Measurements from ENCODE around the gene AS3MT.
"Not testable (repeated sequence)": the region's sequence is repeated elsewhere in the genome, so short reads cannot be mapped to it uniquely, and the experiment has no call there.

AS3MT gene

GRCh38 chr10:102845352-102845902 is 23.8 kb upstream of the AS3MT start:
- H3K27ac ChIP-seq: no peak overlapping the region
- TF ChIP-seq, protein P1, sequence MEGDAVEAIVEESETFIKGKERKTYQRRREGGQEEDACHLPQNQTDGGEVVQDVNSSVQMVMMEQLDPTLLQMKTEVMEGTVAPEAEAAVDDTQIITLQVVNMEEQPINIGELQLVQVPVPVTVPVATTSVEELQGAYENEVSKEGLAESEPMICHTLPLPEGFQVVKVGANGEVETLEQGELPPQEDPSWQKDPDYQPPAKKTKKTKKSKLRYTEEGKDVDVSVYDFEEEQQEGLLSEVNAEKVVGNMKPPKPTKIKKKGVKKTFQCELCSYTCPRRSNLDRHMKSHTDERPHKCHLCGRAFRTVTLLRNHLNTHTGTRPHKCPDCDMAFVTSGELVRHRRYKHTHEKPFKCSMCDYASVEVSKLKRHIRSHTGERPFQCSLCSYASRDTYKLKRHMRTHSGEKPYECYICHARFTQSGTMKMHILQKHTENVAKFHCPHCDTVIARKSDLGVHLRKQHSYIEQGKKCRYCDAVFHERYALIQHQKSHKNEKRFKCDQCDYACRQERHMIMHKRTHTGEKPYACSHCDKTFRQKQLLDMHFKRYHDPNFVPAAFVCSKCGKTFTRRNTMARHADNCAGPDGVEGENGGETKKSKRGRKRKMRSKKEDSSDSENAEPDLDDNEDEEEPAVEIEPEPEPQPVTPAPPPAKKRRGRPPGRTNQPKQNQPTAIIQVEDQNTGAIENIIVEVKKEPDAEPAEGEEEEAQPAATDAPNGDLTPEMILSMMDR (conservative IDR thresholded peaks at IDR 0.05): no peak
- no peak for TF ChIP-seq ZFX (IDR thresholded peaks at IDR 0.05)

- TF ChIP-seq ZFX (IDR thresholded peaks at IDR 0.05): no peak
- TF ChIP-seq, protein P1 (conservative IDR thresholded peaks at IDR 0.05): no peak
Measured at GRCh38 chr10:102850025-102850518, 19.2 kb upstream of the AS3MT start.

DNA sequence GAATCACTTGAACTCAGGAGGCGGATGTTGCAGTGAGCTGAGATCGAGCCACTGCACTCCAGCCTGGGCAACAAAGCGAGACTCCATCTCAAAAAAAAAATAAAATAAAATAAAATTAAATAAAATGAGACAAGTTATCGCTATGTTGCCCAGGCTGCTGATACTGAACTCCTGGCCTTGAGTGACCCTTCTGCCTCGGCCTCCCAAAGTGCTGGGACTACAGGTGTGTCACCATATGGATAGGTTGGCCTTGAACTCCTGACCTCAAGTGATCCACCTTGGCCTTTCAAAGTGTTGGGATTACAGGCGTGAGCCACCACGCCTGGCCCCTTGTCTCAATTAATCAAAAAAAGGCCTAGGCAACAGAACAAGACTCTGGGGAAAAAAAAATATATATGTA is 16.0 kb upstream of the AS3MT start:
- not testable (repeated sequence) for H3K27ac ChIP-seq

More at GRCh38 chr10:102850025-102850518, 19.2 kb upstream of the AS3MT start:
- no peak overlapping the region for H3K27ac ChIP-seq

DNA sequence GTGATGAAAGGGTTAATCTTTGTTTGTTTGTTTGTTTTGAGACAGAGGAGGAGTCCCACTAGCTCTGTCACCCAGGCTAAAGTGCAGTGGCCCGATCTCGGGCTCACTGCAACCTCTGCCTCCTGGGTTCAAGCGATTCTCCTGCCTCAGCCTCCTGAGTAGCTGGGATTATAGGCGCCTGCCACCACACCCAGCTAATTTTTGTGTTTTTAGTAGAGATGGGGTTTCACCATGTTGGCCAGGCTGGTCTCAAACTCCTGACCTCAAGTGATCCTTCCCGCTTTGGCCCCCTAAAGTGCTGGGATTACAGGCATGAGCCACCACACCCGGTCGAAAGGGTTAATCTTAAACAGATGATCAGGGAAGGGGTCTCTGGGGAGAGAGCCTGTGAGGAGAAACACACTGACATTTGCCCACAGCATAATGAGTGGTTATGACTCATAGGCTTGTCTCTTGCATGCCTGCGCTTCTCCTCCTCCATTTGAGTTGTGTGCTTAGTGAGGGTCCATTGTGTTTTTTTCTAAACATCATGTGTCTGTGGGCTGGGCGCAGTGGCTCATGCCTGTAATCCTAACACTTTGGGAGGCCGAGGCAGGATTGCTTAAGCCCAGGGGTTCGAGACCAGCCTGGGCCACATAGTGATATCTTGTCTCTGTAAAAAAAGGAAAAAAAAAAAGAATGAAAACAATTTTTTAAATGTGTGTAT is 13.4 kb upstream of the AS3MT start:
- H3K27ac ChIP-seq: not testable (repeated sequence)

DNA sequence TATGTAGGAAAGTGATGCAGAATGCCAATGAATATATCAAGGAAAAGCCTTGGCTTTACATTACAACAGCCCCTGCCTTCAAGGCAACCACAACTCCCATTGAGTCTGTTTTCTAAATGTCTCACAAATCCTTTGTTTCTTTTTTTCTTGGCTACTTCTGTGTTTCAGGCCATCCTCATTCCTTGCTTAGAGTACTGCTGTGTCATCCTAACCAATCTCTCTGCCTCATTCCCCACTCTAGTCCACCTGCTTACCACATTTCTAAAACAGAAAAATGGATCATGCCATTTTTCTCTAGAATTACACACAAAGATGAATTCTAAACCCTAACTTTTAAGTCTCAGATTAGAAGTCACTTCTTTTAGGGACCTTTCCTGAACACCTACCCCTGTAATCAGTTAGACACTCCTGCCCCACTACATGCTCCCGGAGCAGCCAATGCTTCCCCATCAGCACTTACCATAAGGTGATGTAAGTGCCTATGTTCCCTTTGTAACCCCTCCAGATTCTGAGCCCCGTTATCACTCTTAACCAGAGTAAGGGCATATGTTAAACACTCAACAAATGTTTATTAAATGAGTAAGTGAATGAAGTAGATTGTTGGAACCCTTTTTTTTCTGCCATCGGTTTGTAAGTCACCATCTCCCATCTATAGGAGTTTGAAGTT is 12.4 kb upstream of the AS3MT start:
- TF ChIP-seq ZFX (IDR thresholded peaks at IDR 0.05): no peak
- TF ChIP-seq, protein P1 (conservative IDR thresholded peaks at IDR 0.05): no peak
- H3K27ac ChIP-seq: no peak overlapping the region

- TF ChIP-seq ZFX (IDR thresholded peaks at IDR 0.05): no peak
- TF ChIP-seq, protein P1 (conservative IDR thresholded peaks at IDR 0.05): no peak
- no peak overlapping the region for H3K27ac ChIP-seq
Measured at GRCh38 chr10:102859911-102860310, 9.4 kb upstream of the AS3MT start.

DNA sequence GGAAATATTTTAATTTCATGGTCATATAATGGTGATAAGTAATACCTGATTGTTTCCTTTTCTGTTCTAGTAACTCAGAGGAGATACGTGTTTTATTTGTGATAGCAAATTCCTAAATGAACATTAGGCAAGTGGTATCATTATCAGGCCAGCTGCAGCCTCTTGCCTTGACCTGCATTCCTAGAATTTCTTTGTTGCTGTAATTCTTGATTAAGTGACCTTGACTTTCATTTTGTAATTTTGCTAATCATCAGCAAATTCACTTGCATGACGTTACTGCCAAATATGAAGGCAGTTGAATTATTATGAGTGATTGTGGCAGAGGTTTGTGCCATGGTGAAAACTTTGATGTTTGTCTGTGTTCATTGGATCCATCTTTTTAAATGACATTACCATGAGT is 5.6 kb upstream of the AS3MT start:
- TF ChIP-seq ZFX (IDR thresholded peaks at IDR 0.05): no peak
- TF ChIP-seq, protein P1 (conservative IDR thresholded peaks at IDR 0.05): no peak
- no peak overlapping the region for H3K27ac ChIP-seq

DNA sequence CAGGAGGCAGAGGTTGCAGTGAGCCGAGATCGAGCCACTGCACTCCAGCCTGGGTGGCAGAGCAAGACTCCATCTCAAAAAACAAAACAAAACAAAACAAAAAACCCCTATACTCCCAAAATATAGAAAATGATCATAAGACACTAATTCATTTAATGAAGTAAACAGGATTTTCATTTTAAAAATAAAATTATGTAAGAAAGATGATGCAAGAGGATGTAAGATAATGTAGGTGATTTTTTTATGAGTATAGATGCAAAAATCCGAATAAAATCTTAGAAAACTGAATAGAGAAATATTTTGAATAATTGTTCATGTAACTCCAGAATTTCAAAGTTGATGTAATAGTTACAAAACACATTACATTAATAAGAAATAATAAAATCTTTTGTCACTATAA is 3.6 kb upstream of the AS3MT start:
- no peak for TF ChIP-seq ZFX (IDR thresholded peaks at IDR 0.05)
- TF ChIP-seq, protein P1 (conservative IDR thresholded peaks at IDR 0.05): no peak
- H3K27ac ChIP-seq: no peak overlapping the region

All from C4-2B (cell line).